CD4-positive, alpha-beta T cell treated with Interleukin-4 for 4 hours (primary cell): Measurements from ENCODE around the gene CCBE1.
"Not testable (repeated sequence)": the region's sequence is repeated elsewhere in the genome, so short reads cannot be mapped to it uniquely, and the experiment has no call there.

Experiments
- DNase-seq: peaks from one replicate; pipeline ENCODE4 v3.0.0-alpha.2; 2020

Gene CCBE1

GRCh38 chr18:59518705-59519104 lies 178.5 kb downstream of the CCBE1 start:
- DNase-seq = no peak

- DNase-seq = no peak
Observed at GRCh38 chr18:59517446-59518165, 179.6 kb downstream of the CCBE1 start.

- no peak for DNase-seq
Observed at GRCh38 chr18:59516356-59517155, 180.7 kb downstream of the CCBE1 start.

- DNase-seq = not testable (repeated sequence)
Observed at GRCh38 chr18:59515956-59516355, 181.3 kb downstream of the CCBE1 start.

GRCh38 chr18:59515147-59515546 lies 182.1 kb downstream of the CCBE1 start:
- DNase-seq = no peak

- DNase-seq = no peak
Observed at GRCh38 chr18:59514203-59514602, 183.0 kb downstream of the CCBE1 start.

- DNase-seq = no peak
Observed at GRCh38 chr18:59512025-59512755, 185.0 kb downstream of the CCBE1 start.

- DNase-seq = no peak
Observed at GRCh38 chr18:59509481-59510442, 187.5 kb downstream of the CCBE1 start.

GRCh38 chr18:59505356-59505755 lies 191.9 kb downstream of the CCBE1 start:
- DNase-seq = no peak

GRCh38 chr18:59502274-59503175 lies 194.7 kb downstream of the CCBE1 start:
- no peak for DNase-seq

GRCh38 chr18:59501920-59502273 lies 195.3 kb downstream of the CCBE1 start:
- no peak for DNase-seq

GRCh38 chr18:59500765-59501164 lies 196.5 kb downstream of the CCBE1 start:
- no peak for DNase-seq

- DNase-seq = no peak
Observed at GRCh38 chr18:59498506-59499086, 198.6 kb downstream of the CCBE1 start.

- DNase-seq = no peak
Observed at GRCh38 chr18:59492756-59493421, 204.3 kb downstream of the CCBE1 start.

GRCh38 chr18:59488899-59489298 lies 208.3 kb downstream of the CCBE1 start:
- DNase-seq = no peak

- no peak for DNase-seq
Observed at GRCh38 chr18:59485382-59485781, 211.8 kb downstream of the CCBE1 start.

GRCh38 chr18:59484561-59485328 lies 212.5 kb downstream of the CCBE1 start:
- no peak for DNase-seq

GRCh38 chr18:59484131-59484530 lies 213.1 kb downstream of the CCBE1 start:
- DNase-seq = no peak

- DNase-seq = no peak
Observed at GRCh38 chr18:59481436-59481835, 215.8 kb downstream of the CCBE1 start.

- DNase-seq = no peak
Observed at GRCh38 chr18:59479776-59480175, 217.4 kb downstream of the CCBE1 start.
